Measurements from ENCODE around the gene ORM2. TPM values are rescaled to one million over a fixed set of nuclear protein-coding genes. Genes with fewer than 3 reads are reported as not detected.

ORM2 gene
- total RNA-seq, 1 experiment from 2014 or later: 46.0 TPM

- H3K4me3 Mint-ChIP-seq (ENCODE audit: unreplicated experiment): no peak overlapping the region
- H3K27ac Mint-ChIP-seq (ENCODE audit: unreplicated experiment): no peak overlapping the region
- no peak for TF ChIP-seq CTCF (IDR thresholded peaks at IDR 0.05; ENCODE audit: insufficient read depth in 1 of 2, low read depth in 1 of 2, low read length in 1 of 2, severe bottlenecking in 1 of 2, unreplicated experiment in 1 of 2)
- intact Hi-C loops (cut with micrococcal nuclease; ENCODE audit: unreplicated experiment): no loop called here
- peaks cover 23% of the 10 kb centered on the region for H3K36me3 Mint-ChIP-seq (ENCODE audit: insufficient read depth, unreplicated experiment)
- Histone ChIP-seq H3K4me1 (peaks cover 13% of the 10 kb centered on the region), H3K9me3 (no peaks in the 10 kb centered on the region), H3K27me3 (replicated peaks; ENCODE audit: control insufficient read depth, insufficient read depth, low read length) (no peaks in the 10 kb centered on the region), H3K36me3 (ENCODE audit: control insufficient read depth, insufficient read depth, low read length) (peaks cover 2% of the 10 kb centered on the region; the same call in 1 of the 2 replicates), H3K4me3 (ENCODE audit: low read depth, low read length) (no peak overlapping the region)
- POLR2A ChIA-PET: no interaction called here
- H3K9me3 Mint-ChIP-seq (ENCODE audit: unreplicated experiment): no peaks in the 10 kb centered on the region
- no peaks in the 10 kb centered on the region for H3K27me3 Mint-ChIP-seq (ENCODE audit: insufficient read depth, unreplicated experiment)
- CTCF ChIA-PET: no interaction called here
- no peak for DNase-seq
- BruUV-seq (replicated peaks): no TSS peak
- peaks cover 13% of the 10 kb centered on the region for H3K4me1 Mint-ChIP-seq (ENCODE audit: low read depth, unreplicated experiment)
Observed at GRCh38 chr9:114365194-114365593, 35.5 kb downstream of the ORM2 start.

- BruUV-seq (replicated peaks): no TSS peak
- peak overlapping the region; percentile 13 for H3K27ac Mint-ChIP-seq (ENCODE audit: unreplicated experiment)
Observed at GRCh38 chr9:114366334-114367128, 36.9 kb downstream of the ORM2 start.

GRCh38 chr9:114367366-114367765 is 37.7 kb downstream of the ORM2 start:
- H3K9me3 Mint-ChIP-seq (ENCODE audit: unreplicated experiment): no peaks in the 10 kb centered on the region
- BruUV-seq (replicated peaks): no TSS peak
- DNase-seq: no peak
- no peaks in the 10 kb centered on the region for H3K27me3 Mint-ChIP-seq (ENCODE audit: insufficient read depth, unreplicated experiment)
- POLR2A ChIA-PET: no interaction called here
- TF ChIP-seq CTCF (IDR thresholded peaks at IDR 0.05; ENCODE audit: insufficient read depth in 1 of 2, low read depth in 1 of 2, low read length in 1 of 2, severe bottlenecking in 1 of 2, unreplicated experiment in 1 of 2): no peak
- H3K36me3 ChIP-seq (ENCODE audit: control insufficient read depth, insufficient read depth, low read length): peaks cover 2% of the 10 kb centered on the region; the same call in 1 of the 2 replicates
- no peaks in the 10 kb centered on the region for H3K27me3 ChIP-seq (replicated peaks; ENCODE audit: control insufficient read depth, insufficient read depth, low read length)
- no peak overlapping the region for H3K4me3 ChIP-seq (ENCODE audit: low read depth, low read length)
- H3K4me1 ChIP-seq: peaks cover 13% of the 10 kb centered on the region
- peaks cover 11% of the 10 kb centered on the region for H3K36me3 Mint-ChIP-seq (ENCODE audit: insufficient read depth, unreplicated experiment)
- peaks cover 13% of the 10 kb centered on the region for H3K4me1 Mint-ChIP-seq (ENCODE audit: low read depth, unreplicated experiment)
- H3K27ac Mint-ChIP-seq (ENCODE audit: unreplicated experiment): no peak overlapping the region
- H3K9me3 ChIP-seq: no peaks in the 10 kb centered on the region
- no peak overlapping the region for H3K4me3 Mint-ChIP-seq (ENCODE audit: unreplicated experiment)
- intact Hi-C loops (cut with micrococcal nuclease; ENCODE audit: unreplicated experiment): no loop called here
- CTCF ChIA-PET: no interaction called here

More at GRCh38 chr9:114366334-114367128, 36.9 kb downstream of the ORM2 start:
- Mint-ChIP-seq H3K4me3 (ENCODE audit: unreplicated experiment) (no peak overlapping the region), H3K9me3 (ENCODE audit: unreplicated experiment) (no peaks in the 10 kb centered on the region), H3K36me3 (ENCODE audit: insufficient read depth, unreplicated experiment) (peaks cover 11% of the 10 kb centered on the region), H3K27me3 (ENCODE audit: insufficient read depth, unreplicated experiment) (no peaks in the 10 kb centered on the region), H3K4me1 (ENCODE audit: low read depth, unreplicated experiment) (peaks cover 13% of the 10 kb centered on the region)
- POLR2A ChIA-PET: no interaction called here
- intact Hi-C loops (cut with micrococcal nuclease; ENCODE audit: unreplicated experiment): no loop called here
- H3K4me3 ChIP-seq (ENCODE audit: low read depth, low read length): no peak overlapping the region
- TF ChIP-seq CTCF (IDR thresholded peaks at IDR 0.05; ENCODE audit: insufficient read depth in 1 of 2, low read depth in 1 of 2, low read length in 1 of 2, severe bottlenecking in 1 of 2, unreplicated experiment in 1 of 2): no peak
- peaks cover 2% of the 10 kb centered on the region; the same call in 1 of the 2 replicates for H3K36me3 ChIP-seq (ENCODE audit: control insufficient read depth, insufficient read depth, low read length)
- DNase-seq: no peak
- peaks cover 13% of the 10 kb centered on the region for H3K4me1 ChIP-seq
- H3K27me3 ChIP-seq (replicated peaks; ENCODE audit: control insufficient read depth, insufficient read depth, low read length): no peaks in the 10 kb centered on the region
- CTCF ChIA-PET: no interaction called here
- no peaks in the 10 kb centered on the region for H3K9me3 ChIP-seq

All from Caco-2 (cell line).